Mesendoderm (in vitro differentiated cells): ENCODE data around the gene LYZL1.
"Not testable (repeated sequence)": the region's sequence is repeated elsewhere in the genome, so short reads cannot be mapped to it uniquely, and the experiment has no call there.

Experiments
- DNase-seq: peaks from one replicate; pipeline ENCODE4 v3.0.0; 2013
- H2AK5ac ChIP-seq: 2 replicates; pipeline ENCODE4 v1.6.1; 2013; ENCODE audit warnings: low read length, inconsistent platforms
- H2BK120ac ChIP-seq: 2 replicates; pipeline ENCODE4 v1.6.1; 2013; ENCODE audit warnings: low read depth, mild to moderate bottlenecking, low read length, moderate library complexity, mixed read lengths
- H2BK15ac ChIP-seq: replicated peaks from 2 replicates; pipeline ENCODE4 v1.6.1; 2013; ENCODE audit warnings: low read depth, mild to moderate bottlenecking, moderate library complexity
- H2BK5ac ChIP-seq: 2 replicates; pipeline ENCODE4 v1.6.1; 2013; ENCODE audit warnings: low read length, inconsistent platforms
- H3K18ac ChIP-seq: 2 replicates; pipeline ENCODE4 v1.6.1; 2013; ENCODE audit warnings: mild to moderate bottlenecking, low read length, mixed read lengths
- H3K23ac ChIP-seq: one replicate; pipeline ENCODE4 v1.6.1; 2013; ENCODE audit warnings: low read length
- H3K27ac ChIP-seq: 2 replicates; pipeline ENCODE4 v1.5.1; 2013; ENCODE audit warnings: low read depth, mild to moderate bottlenecking, inconsistent platforms, low read length, moderate library complexity
- H3K27me3 ChIP-seq: 2 replicates; pipeline ENCODE4 v1.6.1; 2013; ENCODE audit warnings: low read length, control low read depth, mild to moderate bottlenecking, inconsistent platforms; ENCODE audit not compliant: insufficient read depth, poor library complexity
- H3K36me3 ChIP-seq: 2 replicates; pipeline ENCODE4 v1.6.1; 2013; ENCODE audit warnings: low read length, inconsistent platforms; ENCODE audit not compliant: control insufficient read depth, insufficient read depth
- H3K4ac ChIP-seq: one replicate; pipeline ENCODE4 v1.6.1; 2013; ENCODE audit warnings: low read depth, mild to moderate bottlenecking, low read length, moderate library complexity
- H3K4me1 ChIP-seq: 2 replicates; pipeline ENCODE4 v1.6.1; 2013; ENCODE audit warnings: low read depth, low read length, inconsistent platforms; ENCODE audit not compliant: control insufficient read depth
- H3K4me2 ChIP-seq: 2 replicates; pipeline ENCODE4 v1.6.1; 2013; ENCODE audit warnings: low read length
- H3K4me3 ChIP-seq: 2 replicates; pipeline ENCODE4 v1.5.1; 2013; ENCODE audit warnings: mild to moderate bottlenecking, low read length
- H3K56ac ChIP-seq: one replicate; pipeline ENCODE4 v1.6.1; 2013; ENCODE audit warnings: low read length
- H3K79me1 ChIP-seq: 2 replicates; pipeline ENCODE4 v1.6.1; 2013; ENCODE audit warnings: low read length, inconsistent platforms
- H3K79me2 ChIP-seq: 2 replicates; pipeline ENCODE4 v1.6.1; 2013; ENCODE audit warnings: mild to moderate bottlenecking, low read length; ENCODE audit not compliant: control insufficient read depth, insufficient read depth
- H3K9ac ChIP-seq: 2 replicates; pipeline ENCODE4 v1.6.1; 2013; ENCODE audit warnings: low read length, inconsistent platforms
- H4K5ac ChIP-seq: one replicate; pipeline ENCODE4 v1.6.1; 2013; ENCODE audit warnings: low read length
- H4K8ac ChIP-seq: one replicate; pipeline ENCODE4 v1.6.1; 2013; ENCODE audit warnings: low read depth, mild to moderate bottlenecking, control low read depth, low read length, moderate library complexity
- WGBS: extraction: QIAGEN DNeasy Blood & Tissue Kit; methylation state at CpG from one replicate; pipeline ENCODE4 v1.1.7; 2013; ENCODE audit warnings: low lambda C conversion rate, missing lambda C conversion rate; ENCODE audit not compliant: insufficient coverage; ENCODE audit errors: extremely low coverage; 5-methylcytosine and 5-hydroxymethylcytosine counted together

Gene LYZL1

DNA sequence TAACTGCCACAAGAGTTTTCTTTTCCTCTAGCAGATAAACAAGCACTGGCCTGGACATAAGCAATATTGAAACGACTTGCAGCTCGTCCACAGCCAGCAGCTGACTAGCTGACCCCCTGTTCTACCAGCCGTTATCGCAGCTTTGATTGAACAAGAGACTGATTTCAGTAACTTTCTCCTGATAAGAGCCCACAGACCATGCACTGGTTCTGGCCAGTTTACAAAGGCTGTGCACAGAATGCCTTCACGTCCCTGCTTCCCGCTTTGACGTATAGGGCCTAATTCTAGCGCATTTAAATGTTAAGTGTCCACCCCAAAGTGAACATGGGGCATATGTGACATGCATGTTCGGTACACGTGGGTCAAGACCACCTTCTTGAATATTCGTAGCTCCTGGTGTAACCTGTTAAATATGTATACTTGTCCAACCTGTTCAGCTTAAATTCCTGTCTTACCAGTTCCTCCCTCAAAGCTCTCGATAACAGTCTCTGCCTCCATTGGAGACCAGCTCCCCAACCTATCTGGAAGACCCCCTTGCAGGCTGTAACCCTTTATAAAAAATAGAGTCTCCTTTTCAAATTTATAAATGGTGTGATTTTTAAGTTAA, 69.2 kb downstream of the LYZL1 start:
- Histone ChIP-seq H2BK15ac (no peak overlapping the region), H2AK5ac (no peak overlapping the region), H2BK5ac (no peak overlapping the region), H3K27ac (no peak overlapping the region), H3K79me1 (no peaks in the 10 kb centered on the region), H2BK120ac (no peak overlapping the region), H3K4me3 (no peak overlapping the region), H3K4ac (no peak overlapping the region), H4K5ac (no peak overlapping the region), H4K8ac (no peak overlapping the region), H3K9ac (no peak overlapping the region), H3K36me3 (no peaks in the 10 kb centered on the region), H3K79me2 (no peaks in the 10 kb centered on the region), H3K56ac (no peak overlapping the region), H3K27me3 (no peaks in the 10 kb centered on the region), H3K18ac (no peak overlapping the region), H3K23ac (no peak overlapping the region), H3K4me2 (no peak overlapping the region), H3K4me1 (no peaks in the 10 kb centered on the region)
- no CpG with 5 or more reads among the region's 12 CpGs for WGBS
- no peak for DNase-seq

DNA sequence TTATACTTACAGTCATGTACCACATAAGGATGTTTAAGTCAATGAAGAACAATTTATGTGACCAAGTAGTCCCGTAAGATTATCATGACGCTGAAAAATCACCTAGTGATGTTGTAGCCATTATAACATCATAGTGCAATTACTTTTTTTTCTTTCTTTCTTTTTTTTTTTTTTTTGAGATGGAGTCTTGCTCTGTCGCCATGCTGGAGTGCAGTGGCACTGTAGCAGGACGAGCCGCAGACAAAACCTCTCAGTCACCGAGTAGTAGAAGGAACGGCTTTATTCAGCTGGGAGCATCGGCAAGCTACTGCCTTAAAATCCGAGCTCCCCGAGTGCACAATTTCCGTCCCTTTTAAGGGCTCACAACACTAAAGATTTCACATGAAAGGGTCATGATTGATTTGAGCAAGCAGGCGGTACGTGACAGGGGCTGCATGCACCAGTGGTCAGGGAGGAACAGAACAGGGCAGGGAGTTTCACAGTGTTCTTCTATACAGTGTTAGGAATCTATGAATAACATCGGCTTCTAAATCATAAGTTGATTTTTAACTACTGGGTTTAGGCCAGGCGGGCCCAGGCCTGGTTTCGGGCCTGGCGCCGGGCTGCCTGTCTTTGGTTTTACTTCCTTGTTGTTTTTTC, 71.5 kb downstream of the LYZL1 start:
- H3K4me3 ChIP-seq, result not testable (repeated sequence)
- WGBS, result no CpG with 5 or more reads among the region's 18 CpGs

More for the DNA sequence above, 71.5 kb downstream of the LYZL1 start:
- H3K4me1 ChIP-seq, H3K9ac ChIP-seq, H4K8ac ChIP-seq, H3K27me3 ChIP-seq, H3K4me2 ChIP-seq, H2BK5ac ChIP-seq, H3K18ac ChIP-seq, H4K5ac ChIP-seq, H3K79me2 ChIP-seq, H3K56ac ChIP-seq, H3K36me3 ChIP-seq, H3K4ac ChIP-seq, H3K23ac ChIP-seq, H2BK15ac ChIP-seq, H3K79me1 ChIP-seq, DNase-seq, H3K27ac ChIP-seq, H2AK5ac ChIP-seq, H2BK120ac ChIP-seq: not testable (repeated sequence)
